Muscle of leg (tissue), 11 donors: Measurements from ENCODE around the gene TOPAZ1. TPM values are rescaled to one million over a fixed set of nuclear protein-coding genes. Genes with fewer than 3 reads are reported as not detected.
A peak's percentile ranks its signal among the peaks of the same experiment; 100 is the strongest.
"Not testable (repeated sequence)": the region's sequence is repeated elsewhere in the genome, so short reads cannot be mapped to it uniquely, and the experiment has no call there.

Source experiments
- DNase-seq: peaks from one replicate; pipeline ENCODE4 v3.0.0; 2013
- H3K27ac ChIP-seq: one replicate; pipeline ENCODE4 v1.5.1; 2013; ENCODE audit warnings: mild to moderate bottlenecking, low read length, control low read depth
- H3K27me3 ChIP-seq: one replicate; pipeline ENCODE4 v1.6.1; 2013; ENCODE audit warnings: low read length; ENCODE audit not compliant: control insufficient read depth, insufficient read depth
- H3K36me3 ChIP-seq: one replicate; pipeline ENCODE4 v1.6.1; 2013; ENCODE audit warnings: low read length; ENCODE audit not compliant: control insufficient read depth, insufficient read depth
- H3K4me1 ChIP-seq: one replicate; pipeline ENCODE4 v1.6.1; 2013; ENCODE audit warnings: low read length; ENCODE audit not compliant: control insufficient read depth, insufficient read depth
- H3K4me3 ChIP-seq: one replicate; pipeline ENCODE4 v1.5.1; 2013; ENCODE audit warnings: low read length, control low read depth
- H3K9me3 ChIP-seq: replicated peaks from 2 replicates; pipeline ENCODE4 v1.6.1; 2013; ENCODE audit warnings: low read depth, low read length; ENCODE audit not compliant: control insufficient read depth
- WGBS: methylation state at CpG from one replicate; pipeline ENCODE4 v1.1.5; 2013; ENCODE audit warnings: missing lambda C conversion rate; ENCODE audit not compliant: insufficient coverage; 5-methylcytosine and 5-hydroxymethylcytosine counted together
- polyA plus RNA-seq, 8 donors: library from polyadenylated mRNA; unstranded; fragments of 120-200 nt; gene quantifications; one replicate each; pipeline versions ENCODE4 v1.2.1 to v1.2.3, GENCODE V29; 2013; ENCODE audit warnings: inconsistent platforms in 1 of 8, low replicate concordance in 1 of 8; ENCODE audit not compliant: insufficient read length in 8 of 8, insufficient read depth in 1 of 8
- total RNA-seq: library from RNA; stranded (reverse); fragments of 120-200 nt; gene quantifications from one replicate; pipeline ENCODE4 v1.2.4, GENCODE V29; 2013

TOPAZ1 gene
- total and polyA plus RNA-seq, 9 donors: not detected

- no CpG with 5 or more reads among the region's 1 CpG for WGBS
- H3K4me1 ChIP-seq: peaks cover 6% of the 10 kb centered on the region
- no peak overlapping the region for H3K4me3 ChIP-seq
- peak; percentile 56 for DNase-seq
- H3K27me3 ChIP-seq: no peaks in the 10 kb centered on the region
- H3K27ac ChIP-seq: no peak overlapping the region
- H3K36me3 ChIP-seq: no peaks in the 10 kb centered on the region
- H3K9me3 ChIP-seq: no peaks in the 10 kb centered on the region
Measured at GRCh38 chr3:44342176-44342790, 100.6 kb downstream of the TOPAZ1 start.

GRCh38 chr3:44343421-44343820 lies 101.7 kb downstream of the TOPAZ1 start:
- no peaks in the 10 kb centered on the region for H3K9me3 ChIP-seq
- H3K27ac ChIP-seq: no peak overlapping the region
- no peaks in the 10 kb centered on the region for H3K27me3 ChIP-seq
- no peak for DNase-seq
- H3K4me1 ChIP-seq: peaks cover 2% of the 10 kb centered on the region
- no peak overlapping the region for H3K4me3 ChIP-seq
- H3K36me3 ChIP-seq: no peaks in the 10 kb centered on the region

GRCh38 chr3:44346590-44346989 lies 104.9 kb downstream of the TOPAZ1 start:
- H3K4me1 ChIP-seq, DNase-seq, H3K9me3 ChIP-seq, H3K4me3 ChIP-seq, H3K36me3 ChIP-seq, H3K27ac ChIP-seq, H3K27me3 ChIP-seq: not testable (repeated sequence)
- 77% methylated on average over 6 of the region's 6 CpGs for WGBS

GRCh38 chr3:44348993-44349392 lies 107.3 kb downstream of the TOPAZ1 start:
- Histone ChIP-seq H3K4me3 (no peak overlapping the region), H3K9me3 (no peaks in the 10 kb centered on the region)
- WGBS: 100% methylated on average over 3 of the region's 6 CpGs

GRCh38 chr3:44353355-44353924 lies 111.8 kb downstream of the TOPAZ1 start:
- no CpG with 5 or more reads among the region's 1 CpG for WGBS
- Histone ChIP-seq H3K27ac (no peak overlapping the region), H3K4me3 (no peak overlapping the region), H3K4me1 (no peaks in the 10 kb centered on the region), H3K9me3 (no peaks in the 10 kb centered on the region), H3K27me3 (no peaks in the 10 kb centered on the region), H3K36me3 (peaks cover under 1% of the 10 kb centered on the region)
- no peak for DNase-seq

More at GRCh38 chr3:44348993-44349392, 107.3 kb downstream of the TOPAZ1 start:
- DNase-seq: no peak
- H3K27ac ChIP-seq: no peak overlapping the region
- H3K27me3 ChIP-seq: no peaks in the 10 kb centered on the region
- no peaks in the 10 kb centered on the region for H3K4me1 ChIP-seq
- no peaks in the 10 kb centered on the region for H3K36me3 ChIP-seq

- Histone ChIP-seq H3K36me3 (peaks cover 8% of the 10 kb centered on the region), H3K9me3 (no peaks in the 10 kb centered on the region), H3K4me3 (no peak overlapping the region), H3K27me3 (no peaks in the 10 kb centered on the region), H3K4me1 (no peaks in the 10 kb centered on the region), H3K27ac (peak overlapping the region; percentile 80)
- no CpG with 5 or more reads among the region's 2 CpGs for WGBS
- DNase-seq: peak; percentile 71
Measured at GRCh38 chr3:44355362-44356033, 113.8 kb downstream of the TOPAZ1 start.

GRCh38 chr3:44359146-44359751 lies 117.6 kb downstream of the TOPAZ1 start:
- H3K36me3 ChIP-seq: peaks cover 8% of the 10 kb centered on the region
- no peaks in the 10 kb centered on the region for H3K4me1 ChIP-seq
- H3K27me3 ChIP-seq: no peaks in the 10 kb centered on the region
- WGBS: 63% methylated on average over 1 of the region's 3 CpGs
- H3K4me3 ChIP-seq: no peak overlapping the region
- DNase-seq: no peak
- H3K9me3 ChIP-seq: no peaks in the 10 kb centered on the region
- no peak overlapping the region for H3K27ac ChIP-seq

- no peak for DNase-seq
- Histone ChIP-seq H3K9me3 (no peaks in the 10 kb centered on the region), H3K27me3 (no peaks in the 10 kb centered on the region), H3K4me1 (no peaks in the 10 kb centered on the region), H3K36me3 (peaks cover 9% of the 10 kb centered on the region), H3K4me3 (no peak overlapping the region), H3K27ac (no peak overlapping the region)
- no CpG with 5 or more reads among the region's 2 CpGs for WGBS
Measured at GRCh38 chr3:44363591-44363990, 121.9 kb downstream of the TOPAZ1 start.

GRCh38 chr3:44365952-44366351 lies 124.3 kb downstream of the TOPAZ1 start:
- Histone ChIP-seq H3K27me3 (no peaks in the 10 kb centered on the region), H3K9me3 (no peaks in the 10 kb centered on the region), H3K36me3 (peaks cover 3% of the 10 kb centered on the region), H3K27ac (no peak overlapping the region), H3K4me3 (no peak overlapping the region), H3K4me1 (no peaks in the 10 kb centered on the region)
- no CpG with 5 or more reads among the region's 1 CpG for WGBS
- no peak for DNase-seq

- no peak for DNase-seq
- Histone ChIP-seq H3K9me3 (no peaks in the 10 kb centered on the region), H3K4me3 (no peak overlapping the region), H3K4me1 (no peaks in the 10 kb centered on the region), H3K27me3 (no peaks in the 10 kb centered on the region), H3K27ac (no peak overlapping the region), H3K36me3 (peaks cover 5% of the 10 kb centered on the region)
- no CpG with 5 or more reads among the region's 1 CpG for WGBS
Measured at GRCh38 chr3:44375450-44375849, 133.8 kb downstream of the TOPAZ1 start.
